GM12874 (cell line): ENCODE results near the gene TMEM255B.

Experiments
- TF ChIP-seq, protein P1 (sequence below): IDR thresholded peaks from 2 replicates; pipeline ENCODE4 v1.5.1; 2011; ENCODE audit warnings: low read depth, mild to moderate bottlenecking, control low read depth, low read length, moderate library complexity; ENCODE audit not compliant: insufficient read depth

The TMEM255B gene

GRCh38 chr13:113828282-113828825 lies 69.3 kb downstream of the TMEM255B start:
- TF ChIP-seq, protein P1, sequence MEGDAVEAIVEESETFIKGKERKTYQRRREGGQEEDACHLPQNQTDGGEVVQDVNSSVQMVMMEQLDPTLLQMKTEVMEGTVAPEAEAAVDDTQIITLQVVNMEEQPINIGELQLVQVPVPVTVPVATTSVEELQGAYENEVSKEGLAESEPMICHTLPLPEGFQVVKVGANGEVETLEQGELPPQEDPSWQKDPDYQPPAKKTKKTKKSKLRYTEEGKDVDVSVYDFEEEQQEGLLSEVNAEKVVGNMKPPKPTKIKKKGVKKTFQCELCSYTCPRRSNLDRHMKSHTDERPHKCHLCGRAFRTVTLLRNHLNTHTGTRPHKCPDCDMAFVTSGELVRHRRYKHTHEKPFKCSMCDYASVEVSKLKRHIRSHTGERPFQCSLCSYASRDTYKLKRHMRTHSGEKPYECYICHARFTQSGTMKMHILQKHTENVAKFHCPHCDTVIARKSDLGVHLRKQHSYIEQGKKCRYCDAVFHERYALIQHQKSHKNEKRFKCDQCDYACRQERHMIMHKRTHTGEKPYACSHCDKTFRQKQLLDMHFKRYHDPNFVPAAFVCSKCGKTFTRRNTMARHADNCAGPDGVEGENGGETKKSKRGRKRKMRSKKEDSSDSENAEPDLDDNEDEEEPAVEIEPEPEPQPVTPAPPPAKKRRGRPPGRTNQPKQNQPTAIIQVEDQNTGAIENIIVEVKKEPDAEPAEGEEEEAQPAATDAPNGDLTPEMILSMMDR = no peak

DNA sequence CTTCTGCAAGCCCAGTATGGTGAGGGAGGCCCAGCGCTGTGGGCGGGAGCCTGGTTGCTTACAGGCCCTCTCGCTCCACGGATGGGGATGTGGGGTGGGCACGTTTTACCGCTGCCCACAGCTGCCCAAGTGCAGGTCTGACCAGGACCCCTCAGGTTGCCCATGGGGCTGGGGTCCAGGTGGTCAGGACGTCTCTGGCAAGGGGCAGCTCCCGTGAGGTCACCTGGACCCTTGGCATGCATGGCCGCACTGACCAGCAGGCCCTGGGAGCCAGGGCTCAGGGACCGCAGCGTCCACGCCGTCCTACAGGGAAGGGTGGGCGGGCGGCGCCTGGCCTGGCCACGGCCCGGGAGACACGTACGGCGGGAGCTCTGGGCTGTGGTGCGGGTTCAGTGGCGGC lies 72.0 kb downstream of the TMEM255B start:
- TF ChIP-seq, protein P1 = no peak

DNA sequence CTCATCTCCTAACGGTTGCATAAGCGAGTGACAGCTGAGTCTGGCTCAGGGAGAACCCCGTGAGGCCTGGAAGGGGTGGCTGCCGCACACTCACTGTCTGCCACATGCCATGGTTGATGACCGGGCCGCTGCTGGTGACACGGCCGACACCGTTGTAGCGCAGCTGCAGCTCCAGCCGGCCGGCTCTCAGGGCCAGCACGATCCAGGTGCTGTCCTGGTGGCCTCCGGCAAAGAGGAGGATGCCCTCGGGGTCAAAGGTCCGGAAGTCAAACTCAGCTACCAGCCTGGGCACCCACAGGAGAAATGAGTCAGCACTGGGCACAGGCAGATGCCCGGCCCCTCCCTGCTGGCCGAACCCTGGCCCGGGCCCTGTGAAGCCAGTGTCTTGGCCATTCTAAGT lies 73.2 kb downstream of the TMEM255B start:
- TF ChIP-seq, protein P1 = no peak

- TF ChIP-seq, protein P1 = no peak
These were observed 73.6 kb downstream of the TMEM255B start for GRCh38 chr13:113832631-113833030.

- TF ChIP-seq, protein P1 = no peak
These were observed 74.2 kb downstream of the TMEM255B start for GRCh38 chr13:113833111-113833830.

GRCh38 chr13:113834496-113835200 lies 75.6 kb downstream of the TMEM255B start:
- TF ChIP-seq, protein P1 = no peak

GRCh38 chr13:113835461-113836270 lies 76.6 kb downstream of the TMEM255B start:
- TF ChIP-seq, protein P1 = no peak
